GM19467 (cell line): ENCODE results near the gene GALC.

ENCODE experiments used
- ATAC-seq: cut with Tn5 transposase; IDR thresholded peaks from one replicate; pipeline ENCODE4 v1.9.1; 2021; ENCODE audit warnings: mild to moderate bottlenecking, moderate library complexity; ENCODE audit not compliant: unreplicated experiment

GALC gene

DNA sequence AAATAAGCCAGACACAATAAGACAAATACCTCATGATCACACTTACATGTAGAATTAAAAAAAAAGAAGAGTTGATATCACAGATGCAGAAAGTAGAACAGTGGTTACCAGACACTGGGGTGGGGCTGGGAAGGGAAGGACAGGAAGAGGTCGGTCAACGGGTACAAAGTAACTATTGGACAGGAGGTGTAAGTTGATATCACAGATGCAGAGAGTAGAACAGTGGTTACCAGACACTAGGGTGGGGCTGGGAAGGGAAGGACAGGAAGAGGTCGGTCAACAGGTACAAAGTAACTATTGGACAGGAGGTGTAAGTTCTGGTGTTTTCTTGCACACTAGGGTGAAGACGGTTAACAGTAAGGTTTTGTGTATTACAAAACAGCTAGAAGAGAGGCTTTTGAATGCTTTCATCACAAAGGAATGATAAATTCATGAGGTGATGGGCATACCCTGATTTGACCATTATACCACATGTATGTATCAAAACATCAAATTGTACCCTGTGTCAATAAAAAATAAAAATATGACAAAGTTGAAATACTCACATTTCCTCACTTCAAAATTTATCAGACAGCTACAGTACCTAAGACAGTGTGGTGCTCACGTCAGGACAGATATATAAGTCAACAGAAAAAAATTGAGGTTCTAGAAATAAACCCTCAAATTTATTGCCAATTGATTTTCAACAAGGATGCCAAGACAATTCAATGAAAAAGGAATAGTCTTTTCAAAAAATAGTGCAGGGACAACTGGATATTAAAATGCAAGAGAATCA, 32.8 kb downstream of the GALC start:
- no peak for ATAC-seq

DNA sequence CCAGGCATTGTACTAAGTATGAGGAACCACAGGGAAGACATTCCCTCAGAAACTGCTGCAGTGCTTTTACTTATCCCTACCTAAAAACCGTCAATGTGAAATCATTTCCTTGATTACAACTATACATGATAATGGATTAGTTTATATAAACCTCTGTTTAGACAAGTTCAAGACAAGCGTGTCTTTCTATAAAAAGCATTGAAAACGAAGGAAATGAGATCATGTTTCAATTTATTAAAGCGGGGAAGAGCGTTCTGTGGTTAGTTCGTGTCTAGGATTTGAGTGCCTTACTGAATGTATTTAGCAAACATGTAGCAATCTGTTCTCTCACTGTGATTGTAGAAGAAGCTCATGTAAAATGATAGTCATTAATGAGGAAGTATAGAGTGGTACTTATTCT, 37.5 kb downstream of the GALC start:
- no peak for ATAC-seq

DNA sequence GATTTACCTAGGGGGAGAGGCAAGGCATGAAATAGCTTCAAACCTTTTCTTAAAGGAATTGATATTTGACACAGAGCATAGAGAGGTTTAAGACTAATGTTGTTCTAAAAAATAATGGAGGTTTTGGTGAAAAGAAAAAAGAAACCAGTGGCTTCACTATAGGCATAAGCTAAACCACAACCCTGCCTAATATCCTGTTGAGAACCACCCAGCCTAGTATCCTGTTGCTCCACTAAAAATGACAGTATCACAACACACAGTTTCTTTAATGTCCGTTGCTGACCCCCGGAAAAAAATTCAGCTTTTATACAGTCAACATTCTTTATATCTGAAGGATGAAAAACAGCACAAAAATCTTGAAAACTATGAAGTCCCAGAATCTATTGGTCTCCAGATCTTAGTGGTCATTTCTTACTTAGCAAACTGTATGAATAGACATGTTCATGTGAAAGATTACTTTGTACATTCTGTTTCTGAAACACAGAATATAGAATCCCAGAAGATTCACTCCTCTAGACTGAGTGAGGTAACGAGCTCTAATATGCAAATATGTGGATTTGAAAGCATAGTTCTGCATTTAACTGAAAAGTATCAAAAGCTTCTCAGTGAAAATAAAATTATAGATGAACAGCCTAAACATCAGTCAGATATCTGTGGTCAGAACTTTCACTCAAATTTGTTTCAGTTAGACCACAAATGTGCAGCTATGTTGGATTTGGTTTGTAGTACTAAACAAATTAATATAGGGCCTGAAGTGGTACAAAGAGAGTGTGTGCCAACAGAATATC, 40.5 kb downstream of the GALC start:
- ATAC-seq, result peak; percentile 91

DNA sequence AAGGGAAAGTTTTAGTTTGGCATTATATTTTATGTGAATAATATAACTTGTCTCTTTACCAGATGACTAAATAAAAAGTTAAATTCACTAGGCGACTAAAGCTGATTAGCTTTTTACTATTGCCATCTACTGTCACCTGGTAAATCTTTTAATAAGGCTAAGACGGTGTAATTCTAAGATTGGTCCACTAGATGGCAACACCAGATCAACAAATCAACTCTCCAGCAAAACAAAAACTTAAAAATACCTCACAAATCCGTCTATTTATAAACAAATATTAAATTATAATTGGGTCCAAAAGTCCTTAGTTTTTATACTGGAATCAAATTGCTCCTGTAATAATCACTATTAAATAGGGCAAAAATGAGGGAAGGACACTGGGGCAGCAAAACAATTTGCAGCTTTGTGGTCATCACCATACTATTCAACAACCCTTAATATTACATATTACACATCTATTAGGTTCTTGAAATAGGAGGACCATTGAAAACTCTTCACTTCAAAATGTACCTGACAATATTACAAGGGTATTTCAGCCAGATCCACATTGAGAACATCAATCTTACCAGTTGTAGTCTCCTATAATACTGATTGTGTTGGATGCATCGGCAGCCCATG, 47.9 kb downstream of the GALC start:
- ATAC-seq, result no peak

DNA sequence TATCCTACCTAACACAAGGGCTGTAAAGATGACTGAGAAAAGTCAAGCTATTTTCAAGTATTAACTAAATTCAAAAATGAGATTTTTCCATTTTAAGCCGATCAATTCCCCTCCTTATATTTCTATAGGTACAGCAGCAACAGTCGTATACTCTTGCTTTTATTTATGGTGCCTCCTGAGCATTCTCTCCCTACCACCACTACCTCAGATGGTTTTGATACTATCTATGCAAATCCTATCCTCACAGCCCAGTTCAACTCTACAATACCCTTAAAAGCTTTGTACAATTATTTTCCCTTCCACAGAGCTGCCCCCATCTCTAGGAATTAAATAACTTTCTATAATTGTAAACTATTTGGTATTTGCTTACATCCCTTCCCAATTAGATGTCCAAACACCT, 52.1 kb downstream of the GALC start:
- ATAC-seq, result peak; percentile 29

DNA sequence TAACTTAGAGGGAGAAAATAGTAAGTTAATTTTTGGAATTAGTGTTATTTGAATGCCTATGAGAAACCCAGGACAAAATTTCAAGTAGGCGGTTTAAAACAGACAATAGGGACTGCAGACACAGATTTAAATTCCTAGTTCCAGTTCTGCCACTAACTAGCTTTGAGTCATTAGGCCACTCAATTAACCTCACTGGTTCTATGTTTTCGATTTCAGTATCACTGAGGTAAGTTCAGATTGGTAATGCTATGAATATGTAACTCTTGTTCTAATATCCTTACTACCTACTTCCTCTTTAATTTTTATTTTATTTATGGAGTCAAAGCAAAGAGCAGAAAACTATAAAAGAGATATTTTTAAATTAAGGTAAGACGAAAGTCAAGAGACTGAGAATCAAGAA, 52.6 kb downstream of the GALC start:
- peak; percentile 95 for ATAC-seq

DNA sequence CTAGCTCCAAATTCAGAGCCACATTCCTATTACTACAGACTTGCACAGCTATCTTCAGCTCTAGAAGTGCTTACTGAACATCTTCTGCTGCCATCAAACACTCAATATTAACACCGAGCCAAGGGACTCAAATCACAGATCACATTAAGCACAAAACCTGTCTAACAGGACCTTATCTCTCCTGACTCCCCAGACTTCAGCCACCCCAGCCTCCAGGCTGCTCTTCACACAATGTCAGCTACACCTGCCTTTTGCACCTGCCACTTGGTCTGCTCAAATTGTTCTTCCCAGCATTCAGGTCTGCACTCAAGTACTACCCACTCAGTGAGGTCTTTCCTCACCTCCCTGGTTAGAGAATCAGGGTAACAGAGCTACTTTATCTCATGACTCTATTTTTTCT, 57.1 kb downstream of the GALC start:
- no peak for ATAC-seq

DNA sequence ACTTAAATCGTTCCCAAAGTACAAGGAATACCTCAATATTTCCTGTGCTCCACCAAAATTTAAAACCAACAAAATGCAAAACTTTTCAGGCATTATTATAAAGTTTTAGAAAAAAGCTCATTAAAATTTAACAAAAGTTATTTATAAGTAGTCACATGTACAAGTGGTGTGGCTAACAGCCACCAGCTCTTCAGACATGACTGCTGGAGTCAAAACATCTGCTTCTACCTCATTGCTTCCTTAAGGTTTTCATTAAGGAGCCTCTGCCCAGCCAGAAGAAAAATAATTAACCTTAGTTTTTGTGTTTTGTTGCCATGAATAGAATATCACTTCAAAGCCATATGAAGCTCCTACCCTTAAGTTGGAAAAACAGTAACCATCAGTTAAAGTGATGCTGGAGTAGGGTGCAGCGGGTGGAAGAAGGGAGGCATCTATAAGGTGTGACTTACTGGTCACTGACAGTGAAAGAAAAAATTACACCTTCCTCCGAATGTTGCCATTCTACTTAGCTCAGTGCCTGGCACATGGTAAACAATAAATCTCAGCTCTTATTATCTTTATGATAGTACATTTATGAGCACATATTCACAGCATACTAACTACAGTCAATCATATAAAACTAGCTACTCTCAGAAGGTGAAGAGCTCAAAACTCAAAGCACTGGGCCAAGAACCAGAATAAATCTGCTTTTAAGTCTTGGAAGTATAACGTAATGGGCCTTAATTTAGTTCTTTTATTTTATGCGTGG, 57.7 kb downstream of the GALC start:
- no peak for ATAC-seq

DNA sequence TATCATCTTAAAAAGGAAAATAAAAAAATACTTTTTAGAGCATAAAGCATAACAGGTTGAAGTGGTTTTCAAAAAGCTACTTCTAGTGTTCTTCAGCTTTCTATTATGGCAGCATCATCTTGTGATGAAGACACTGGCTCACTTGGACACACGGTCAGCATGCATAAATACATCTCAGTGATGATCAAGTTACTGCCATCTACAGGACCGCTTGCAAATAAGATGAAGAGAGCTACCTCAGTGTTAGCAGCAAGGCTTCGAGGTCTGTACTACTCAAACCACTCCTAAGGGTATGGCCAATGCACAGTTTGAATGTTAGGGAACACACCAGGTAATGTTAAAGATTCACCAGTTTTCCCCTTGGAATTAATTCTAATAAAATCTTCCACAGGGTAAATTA, 58.8 kb downstream of the GALC start:
- ATAC-seq, result no peak

DNA sequence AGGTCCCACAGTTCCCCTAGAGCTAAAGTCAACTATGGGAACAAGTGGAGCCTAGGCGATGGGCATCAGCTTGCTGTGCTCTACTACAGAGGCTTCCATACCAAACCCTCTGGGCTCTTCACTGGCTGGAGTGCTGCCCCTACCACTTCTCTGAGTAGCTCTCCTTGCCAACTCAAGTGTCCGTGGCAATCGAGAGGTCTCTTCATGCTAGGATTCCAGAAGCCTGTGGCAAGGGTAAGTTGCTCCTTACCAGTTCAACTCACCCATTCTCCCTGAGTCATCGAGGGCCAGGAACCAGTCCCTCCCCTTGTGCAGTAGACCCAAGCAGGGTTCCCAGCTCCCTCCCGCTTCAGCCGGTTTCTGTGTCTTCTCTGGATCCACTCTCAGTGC, 76.1 kb downstream of the GALC start:
- ATAC-seq, result no peak

DNA sequence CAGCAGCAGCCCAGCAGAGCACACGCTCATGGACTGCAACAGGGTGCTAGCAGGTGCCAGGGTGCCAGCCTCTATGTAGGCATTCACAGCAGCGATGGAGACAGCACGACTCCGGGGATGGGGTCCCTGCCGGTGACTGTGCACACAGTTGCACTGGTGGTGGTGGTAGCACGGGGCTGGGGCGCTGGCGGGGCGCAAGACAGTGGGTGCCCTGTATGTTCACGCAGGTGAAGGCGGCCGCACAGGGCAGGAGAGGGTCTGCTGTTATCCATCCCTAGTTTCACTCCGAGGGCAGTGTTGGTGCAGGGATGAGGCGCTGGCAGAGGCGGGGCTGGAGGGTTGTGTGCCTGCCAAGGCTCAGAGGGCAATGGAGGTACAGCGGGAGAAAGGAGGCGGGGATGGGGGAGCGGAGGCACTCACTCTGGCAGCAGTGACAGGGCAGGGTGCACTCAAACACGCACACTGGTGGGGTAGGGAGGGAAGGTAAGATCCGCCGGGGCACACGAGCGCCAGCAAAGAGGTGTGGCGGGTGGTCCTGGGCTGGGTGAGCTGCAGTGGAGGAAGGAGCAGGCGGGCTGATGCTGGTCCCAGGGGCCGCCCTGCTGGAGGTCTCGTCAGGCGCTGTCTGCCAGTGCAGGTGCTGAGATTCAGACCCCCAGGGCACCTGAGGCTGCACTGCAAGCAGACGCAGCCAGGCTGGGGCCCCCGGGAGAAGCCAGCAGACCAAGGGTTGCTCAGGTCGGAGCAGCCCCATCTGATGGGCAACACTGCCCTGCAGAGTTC, 76.7 kb downstream of the GALC start:
- no peak for ATAC-seq

DNA sequence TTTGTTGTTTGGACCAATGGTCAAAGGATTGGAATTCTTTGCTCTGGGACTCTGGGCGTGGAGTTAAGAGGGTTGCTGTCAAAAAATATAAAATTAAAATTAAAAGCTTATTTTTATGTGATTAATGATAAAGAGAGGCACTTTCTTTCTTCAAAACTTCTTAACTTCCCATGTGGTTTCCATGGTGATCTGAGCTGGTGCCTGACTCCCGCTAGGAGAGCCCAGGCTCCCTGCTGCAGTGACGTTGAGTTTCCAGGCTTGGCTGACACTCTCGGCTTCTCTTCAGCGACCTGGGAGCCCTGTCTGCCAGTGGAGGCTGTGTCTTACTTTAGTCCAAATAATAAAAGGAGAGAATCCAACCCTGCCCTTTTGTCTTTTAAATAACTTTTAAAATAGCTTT, 84.4 kb downstream of the GALC start:
- no peak for ATAC-seq

DNA sequence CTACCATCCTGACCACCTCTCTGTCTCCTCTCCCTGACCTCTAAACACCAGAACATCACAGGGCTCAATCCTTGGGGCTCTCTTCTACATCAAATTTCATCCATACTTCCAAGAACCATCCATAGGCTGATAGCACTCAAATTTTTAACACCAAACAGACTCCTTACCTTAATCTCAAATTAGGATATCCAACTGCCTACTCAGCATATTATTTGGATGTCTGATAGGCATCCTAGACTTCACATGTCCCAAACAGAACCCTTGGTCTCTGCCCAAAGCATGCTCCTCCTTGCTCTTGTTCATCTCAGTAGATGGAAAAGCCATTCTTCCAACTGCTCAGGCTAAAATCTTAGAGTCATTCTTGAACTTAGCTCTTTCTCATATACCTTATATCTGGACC, 91.3 kb downstream of the GALC start:
- no peak for ATAC-seq

DNA sequence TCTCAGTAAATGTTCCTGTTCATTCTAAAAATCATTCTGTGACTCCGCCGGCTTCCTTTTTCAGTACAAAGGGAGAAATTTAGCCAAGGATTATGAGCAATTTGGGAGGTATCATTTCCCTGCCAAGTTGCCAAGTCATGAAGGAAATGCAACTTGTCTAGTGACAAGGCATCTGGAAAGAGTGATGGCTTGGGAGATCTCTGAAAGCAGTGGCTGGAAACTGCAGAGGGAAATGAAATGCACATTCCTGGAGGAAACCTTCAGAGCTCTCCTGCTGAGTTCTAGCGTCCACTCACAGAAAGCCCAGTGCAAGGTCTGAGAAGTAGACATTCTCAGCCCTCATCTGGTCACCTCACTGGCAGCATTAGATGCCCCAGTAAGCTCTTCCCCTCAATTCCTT, 91.7 kb downstream of the GALC start:
- ATAC-seq, result no peak

DNA sequence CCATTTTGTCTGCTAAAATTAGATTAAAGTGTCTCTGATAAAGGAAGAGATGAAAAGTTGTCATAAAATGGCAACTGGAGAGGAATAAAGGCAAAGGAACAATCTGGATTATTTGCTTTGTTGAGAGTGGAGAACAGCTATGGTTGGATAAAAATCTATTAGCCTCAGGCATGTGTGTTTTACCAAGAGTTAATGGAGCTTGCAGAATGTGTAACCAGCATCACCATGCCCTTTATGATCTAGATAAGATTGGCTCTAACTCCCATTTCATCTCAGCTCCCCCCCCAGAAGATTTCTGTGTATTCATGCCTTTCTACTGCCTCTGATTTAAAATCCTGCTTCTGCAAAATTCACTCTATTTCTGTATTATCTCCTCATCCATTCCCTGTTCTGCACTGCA, 93.8 kb downstream of the GALC start:
- ATAC-seq, result no peak

DNA sequence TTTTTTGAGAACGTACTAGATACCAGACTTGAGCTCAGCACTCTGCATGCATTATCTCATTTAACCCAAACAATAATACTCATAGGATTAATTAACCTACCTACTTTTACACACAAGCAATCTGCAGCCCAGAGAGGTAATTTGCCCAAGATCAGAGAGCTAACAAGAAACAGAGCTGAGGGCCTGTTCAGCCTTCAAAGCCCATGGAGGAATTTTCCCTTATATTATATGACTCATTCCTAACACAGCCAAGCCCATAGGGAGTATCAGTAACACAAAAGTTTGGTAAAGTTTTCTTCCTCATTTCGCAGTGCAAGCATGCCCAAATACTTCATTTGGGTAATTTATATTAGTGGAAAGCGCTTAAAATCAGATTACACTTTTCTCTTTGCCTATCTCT, 94.7 kb downstream of the GALC start:
- ATAC-seq, result no peak

DNA sequence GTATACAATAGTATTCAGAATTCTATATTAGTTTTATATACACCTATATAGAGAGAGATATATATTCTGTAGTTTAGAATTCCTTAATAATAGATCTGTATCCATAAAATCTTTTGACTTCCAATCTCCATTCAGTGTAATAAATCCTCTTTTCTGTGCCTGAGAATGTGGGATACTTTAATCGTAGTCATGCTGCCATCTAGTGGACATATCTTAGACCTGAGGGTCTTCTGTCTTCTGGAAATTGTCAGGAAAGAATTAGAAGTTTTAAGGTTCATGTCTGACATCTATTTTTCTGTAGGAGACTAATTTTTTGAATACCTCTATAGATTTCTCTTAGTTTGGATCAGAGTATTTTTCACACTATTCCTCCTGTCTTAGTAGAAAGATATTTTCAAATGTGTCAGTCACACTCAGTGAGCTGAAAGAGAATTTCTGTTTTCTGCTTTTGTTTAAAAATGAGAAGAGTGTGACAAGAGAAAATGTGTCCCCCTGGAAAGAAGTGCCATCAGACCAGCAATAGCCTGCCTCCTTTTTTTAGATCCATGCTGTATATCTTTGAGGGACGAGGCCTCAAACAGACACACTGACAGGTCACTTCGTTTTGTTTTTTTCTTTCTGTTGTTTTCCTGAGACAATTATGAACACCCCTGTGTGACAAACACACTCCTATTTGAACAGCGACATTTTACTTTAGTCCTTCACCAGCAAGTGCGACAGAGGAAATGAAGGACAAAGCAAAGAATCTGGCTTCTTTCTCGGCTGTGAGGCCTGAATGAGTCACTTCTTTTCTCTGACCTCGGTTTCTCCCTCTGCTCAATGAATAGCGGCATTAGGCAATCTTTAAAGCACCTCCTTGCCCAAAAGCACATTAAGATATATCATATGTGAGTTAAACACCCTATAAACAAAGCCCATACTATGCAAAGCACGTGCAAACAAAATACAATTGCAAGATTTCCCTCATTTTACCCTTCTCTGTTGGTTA, 96.3 kb downstream of the GALC start:
- ATAC-seq, result no peak

DNA sequence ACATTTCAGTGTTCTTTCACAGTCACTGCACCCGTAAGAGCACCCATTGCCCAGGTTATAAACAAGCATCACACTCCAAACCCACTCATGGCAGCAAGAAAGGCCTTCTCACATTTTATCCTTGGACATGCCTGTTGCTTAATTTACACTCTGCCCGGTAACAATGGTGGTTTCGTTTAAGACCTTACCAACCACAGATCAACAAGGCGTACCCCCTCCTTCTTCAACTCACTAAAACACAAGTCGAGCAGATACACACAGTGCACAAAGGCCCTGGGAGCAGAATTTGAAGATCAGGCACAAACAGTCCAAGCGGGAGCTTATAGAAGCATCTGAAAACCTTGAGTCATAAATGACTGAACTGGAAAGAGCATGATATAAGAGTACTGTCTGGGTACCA, 98.1 kb downstream of the GALC start:
- ATAC-seq, result no peak

DNA sequence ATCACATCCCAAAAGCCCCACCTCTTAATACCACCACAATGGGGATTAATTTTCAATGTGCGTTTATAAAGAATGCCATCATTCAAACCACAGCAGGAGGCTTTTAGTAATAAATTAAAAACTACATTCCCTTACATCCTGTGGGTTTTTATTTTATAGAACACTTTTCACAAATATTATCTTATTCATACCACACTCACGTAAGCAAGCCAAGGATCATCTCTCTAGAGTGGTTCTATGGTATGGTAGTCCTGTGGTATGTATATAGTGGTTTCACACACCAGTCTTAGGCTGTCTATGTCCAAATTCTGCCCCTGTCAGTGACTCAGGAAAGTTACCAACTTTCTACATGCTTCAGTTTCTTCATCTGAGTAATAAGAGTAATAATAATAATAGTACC, 100.2 kb downstream of the GALC start:
- ATAC-seq, result no peak
